GM12878 (cell line): Measurements from ENCODE around the gene ZCCHC24. TPM values are rescaled to one million over a fixed set of nuclear protein-coding genes. Genes with fewer than 3 reads are reported as not detected.

Source experiments
- ATAC-seq: fragments of 200-7000 bp; cut with Tn5 transposase; 3 replicates; pipeline ENCODE4 v1.9.1; 2020; ENCODE audit warnings: mild to moderate bottlenecking, moderate library complexity
- BruUV-seq: library from RNA; stranded (reverse); fragments of 400-500 nt; replicated peaks from 2 replicates; lab custom pipeline; 2021; lab: Mats Ljungman, UMichigan
- CTCF ChIA-PET: fragments of 300-600 bp; sonication (Branson Sonifier 250); formaldehyde crosslinking; extraction: SDS; loops from one replicate; lab custom pipeline; 2021; ENCODE audit warnings: inconsistent platforms; lab: Yijun Ruan, JAX
- POLR2A ChIA-PET: fragments of 350-600 bp; formaldehyde crosslinking; extraction: SDS; loops from one replicate; lab custom pipeline; 2021; ENCODE audit warnings: inconsistent platforms; lab: Charles Lee
- RAD21 ChIA-PET: fragments of 300-600 bp; sonication (Branson Sonifier 250); formaldehyde crosslinking; loops from one replicate; lab custom pipeline; 2023; ENCODE audit warnings: antibody characterized with exemption; ENCODE audit not compliant: unreplicated experiment; lab: Charles Lee
- SMC1A ChIA-PET: fragments of 300-600 bp; sonication (Branson Sonifier 250); formaldehyde crosslinking; loops from one replicate; lab custom pipeline; 2023; ENCODE audit not compliant: unreplicated experiment, uncharacterized antibody; lab: Charles Lee
- DNase-seq: peaks from one replicate; pipeline ENCODE4 v3.0.0-alpha.2; 2011; ENCODE audit warnings: low read depth, low spot score
- FAIRE-seq: peaks from 3 replicates; lab custom pipeline; 2011; peaks lifted over from hg19 to GRCh38; lab: Jason Lieb, UNC
- H2AFZ ChIP-seq: 2 replicates; pipeline ENCODE4 v1.6.0; 2011; ENCODE audit warnings: low read depth, low read length, control low read depth; ENCODE audit not compliant: control insufficient read depth
- H3K27ac ChIP-seq: 2 replicates; pipeline ENCODE4 v1.5.1; 2011; ENCODE audit warnings: control low read depth; ENCODE audit not compliant: control insufficient read depth, insufficient read depth
- H3K27me3 ChIP-seq, 2 experiments: replicated peaks in 1 of 2; 2 replicates each; pipeline versions ENCODE4 v1.6.0 to v1.6.1; 2011; ENCODE audit warnings: low read length in 1 of 2; ENCODE audit not compliant: control insufficient read depth in 2 of 2, insufficient read depth in 2 of 2
- H3K36me3 ChIP-seq, 2 experiments: 2 replicates each; pipeline ENCODE4 v1.5.1; 2011; ENCODE audit warnings: low read length in 1 of 2; ENCODE audit not compliant: control insufficient read depth in 2 of 2, insufficient read depth in 2 of 2
- H3K4me1 ChIP-seq: 2 replicates; pipeline ENCODE4 v1.6.1; 2011; ENCODE audit warnings: mild to moderate bottlenecking, low read length, moderate library complexity, mixed read lengths; ENCODE audit not compliant: control insufficient read depth, insufficient read depth
- H3K4me2 ChIP-seq: 2 replicates; pipeline ENCODE4 v1.6.0; 2011; ENCODE audit warnings: control low read depth; ENCODE audit not compliant: control insufficient read depth, insufficient read depth
- H3K4me3 ChIP-seq: fragments of 200-600 bp; sonication (generic); 2 replicates; pipeline ENCODE4 v1.5.1; 2016
- H3K79me2 ChIP-seq: 2 replicates; pipeline ENCODE4 v1.6.0; 2011; ENCODE audit warnings: low read length; ENCODE audit not compliant: control insufficient read depth, insufficient read depth
- H3K9ac ChIP-seq: 2 replicates; pipeline ENCODE4 v1.8.0; 2011; ENCODE audit warnings: low read length, control low read depth, mixed read lengths; ENCODE audit not compliant: control insufficient read depth, insufficient read depth
- H3K9me3 ChIP-seq: replicated peaks from 3 replicates; pipeline ENCODE4 v1.5.1; 2011; ENCODE audit warnings: mild to moderate bottlenecking, low read length; ENCODE audit not compliant: control insufficient read depth, insufficient read depth
- H4K20me1 ChIP-seq: 2 replicates; pipeline ENCODE4 v1.6.0; 2011; ENCODE audit not compliant: control insufficient read depth, insufficient read depth
- ASH2L ChIP-seq: fragments of 300-600, 200-600 bp; sonication (generic); IDR thresholded peaks from 2 replicates; pipeline ENCODE4 v1.6.1; 2017; ENCODE audit warnings: low read depth, mild to moderate bottlenecking, borderline replicate concordance
- BACH1 ChIP-seq: fragments of 450-650 bp; IDR thresholded peaks from 2 replicates; pipeline ENCODE4 v1.6.1; 2017; ENCODE audit warnings: mild to moderate bottlenecking, borderline replicate concordance
- BHLHE40 ChIP-seq, 2 experiments: fragments of 450-650 bp in 1 of 2; IDR thresholded peaks; 2 replicates each; pipeline ENCODE4 v1.6.1; 2011 to 2017; ENCODE audit warnings: low read depth in 2 of 2, borderline replicate concordance in 1 of 2, improper control_type of control experiment in 1 of 2, low read length in 1 of 2, mild to moderate bottlenecking in 1 of 2
- BMI1 ChIP-seq: fragments of 450-650 bp; IDR thresholded peaks from 2 replicates; pipeline ENCODE4 v1.6.1; 2016; ENCODE audit warnings: mild to moderate bottlenecking, moderate library complexity, borderline replicate concordance
- CHD1 ChIP-seq: IDR thresholded peaks from 2 replicates; pipeline ENCODE4 v1.6.1; 2012; ENCODE audit warnings: low read depth, low read length, improper control_type of control experiment
- JUND ChIP-seq: IDR thresholded peaks from 2 replicates; pipeline ENCODE4 v1.6.1; 2012; ENCODE audit warnings: low read depth, mild to moderate bottlenecking, low read length, improper control_type of control experiment, moderate library complexity
- MEF2A ChIP-seq: IDR thresholded peaks from 2 replicates; pipeline ENCODE4 v1.6.1; 2011; ENCODE audit warnings: low read depth, mild to moderate bottlenecking, low read length, moderate library complexity; ENCODE audit not compliant: insufficient read depth
- MTA2 ChIP-seq: fragments of 450-650 bp; IDR thresholded peaks from 2 replicates; pipeline ENCODE4 v1.6.1; 2016; ENCODE audit warnings: low read depth, mild to moderate bottlenecking, moderate library complexity
- MYB ChIP-seq: fragments of 150-350 bp; IDR thresholded peaks from 2 replicates; pipeline ENCODE4 v1.6.1; 2014; ENCODE audit warnings: mild to moderate bottlenecking, low read depth, low read length, borderline replicate concordance
- NKRF ChIP-seq: fragments of 450-650 bp; conservative IDR thresholded peaks from 2 replicates; pipeline ENCODE4 v1.6.1; 2017; ENCODE audit warnings: mild to moderate bottlenecking, moderate library complexity
- POLR2A ChIP-seq: IDR thresholded peaks from 2 replicates; pipeline ENCODE4 v1.6.1; 2011; ENCODE audit warnings: low read depth, mild to moderate bottlenecking, low read length
- RB1 ChIP-seq: fragments of 450-650 bp; formaldehyde crosslinking; IDR thresholded peaks from 2 replicates; pipeline ENCODE4 v1.6.1; 2017; ENCODE audit warnings: mild to moderate bottlenecking, borderline replicate concordance
- RELB ChIP-seq: fragments of 450-650 bp; IDR thresholded peaks from 2 replicates; pipeline ENCODE4 v1.6.1; 2017; ENCODE audit warnings: low read depth, mild to moderate bottlenecking, moderate library complexity
- TBL1XR1 ChIP-seq: IDR thresholded peaks from 2 replicates; pipeline ENCODE4 v1.6.1; 2012; ENCODE audit warnings: low read depth, low read length, improper control_type of control experiment
- whole genome bisulfite sequencing: methylation state at CpG from one replicate; pipeline ENCODE4 v1.1.6; 2016; ENCODE audit warnings: low lambda C conversion rate; ENCODE audit not compliant: insufficient replicate concordance, insufficient coverage; ENCODE audit errors: missing lambda C conversion rate; 5-methylcytosine and 5-hydroxymethylcytosine counted together
- in situ Hi-C: fragments of 300-500 bp; cut with MboI; formaldehyde crosslinking; loops from 9 replicates; pipeline ENCODE4 v1.14.3; 2018; ENCODE audit warnings: mixed read lengths
- intact Hi-C: fragments of 100-400 bp; cut with micrococcal nuclease; formaldehyde crosslinking; loops from one replicate; pipeline ENCODE4 v1.14.2; 2022; ENCODE audit not compliant: unreplicated experiment
- polyA plus RNA-seq, 11 experiments: library from polyadenylated mRNA; depleted of rRNA in 4 of 11; unstranded in 6 of 11; stranded (reverse) in 5 of 11; fragments of >200 nt; fragmentation: Nextera tagmentation in 4 of 11; fragmentation: Illumina TruSeq in 1 of 11; extraction: Ambion mirVana in 4 of 11; extraction: Trizol in 1 of 11; gene quantifications; 1 replicate in 1 of 11; 2 replicates in 10 of 11; pipeline versions ENCODE4 v1.2.1 to v1.2.3, GENCODE V29; 2011 to 2016; ENCODE audit warnings: inconsistent platforms in 2 of 11, missing spikeins in 2 of 11, low read depth in 1 of 11
- total RNA-seq, 4 experiments: library from RNA; depleted of rRNA in 3 of 4; stranded (reverse); fragments of >200 nt in 3 of 4; fragmentation: Illumina TruSeq in 1 of 4; extraction: Trizol in 1 of 4; gene quantifications; 2 replicates each; pipeline versions ENCODE4 v1.2.1 to v1.2.3, GENCODE V29; 2013 to 2021
- TF ChIP-seq, protein P1 (sequence below): IDR thresholded peaks from 2 replicates; pipeline ENCODE4 v1.6.1; 2012; ENCODE audit warnings: mild to moderate bottlenecking, low read depth, low read length

The ZCCHC24 gene
- total and polyA plus RNA-seq, 10 of the 15 experiments (the other 5 are each of a cell fraction or from before 2014, with no cell fraction given) = 0.02 to 0.62 (median 0.04) TPM; not detected in 4

GRCh38 chr10:79484476-79484875, 39.1 kb upstream of the ZCCHC24 start (continued):
- TF ChIP-seq RELB = no peak
- no peak for TF ChIP-seq MYB

- Histone ChIP-seq H2AFZ (no peak overlapping the region), H3K4me1 (no peaks in the 10 kb centered on the region), H3K79me2 (no peaks in the 10 kb centered on the region), H3K9ac (no peak overlapping the region), H3K27ac (no peak overlapping the region), H3K9me3 (no peaks in the 10 kb centered on the region), H3K27me3 (no peaks in the 10 kb centered on the region; a peak in 1 of 4 replicates), H3K4me2 (no peak overlapping the region), H3K36me3 (no peaks in the 10 kb centered on the region), H4K20me1 (no peaks in the 10 kb centered on the region), H3K4me3 (no peak overlapping the region)
- BruUV-seq = no TSS peak
- no peak for DNase-seq
- intact Hi-C loops (no loop called here), in situ Hi-C loops (no loop called here)
- FAIRE-seq = no peak
- ChIA-PET RAD21 (no interaction called here), CTCF (no interaction called here), POLR2A (no interaction called here), SMC1A (no interaction called here)
- WGBS = 16% methylated on average over 2 of the region's 2 CpGs
- ATAC-seq = no peak
- TF ChIP-seq MTA2 = no peak
- TF ChIP-seq BMI1 = no peak
- no peak for TF ChIP-seq BHLHE40 (IDR thresholded peaks at IDR 0.05; ENCODE audit: borderline replicate concordance in 1 of 2, low read depth in 2 of 2, low read length in 1 of 2)
- TF ChIP-seq POLR2A = no peak
- no peak for TF ChIP-seq MYB
- TF ChIP-seq NKRF = no peak
- no peak for TF ChIP-seq ASH2L
- no peak for TF ChIP-seq CHD1
- TF ChIP-seq BACH1 = no peak
- no peak for TF ChIP-seq RB1
- no peak for TF ChIP-seq TBL1XR1
- TF ChIP-seq, protein P1, sequence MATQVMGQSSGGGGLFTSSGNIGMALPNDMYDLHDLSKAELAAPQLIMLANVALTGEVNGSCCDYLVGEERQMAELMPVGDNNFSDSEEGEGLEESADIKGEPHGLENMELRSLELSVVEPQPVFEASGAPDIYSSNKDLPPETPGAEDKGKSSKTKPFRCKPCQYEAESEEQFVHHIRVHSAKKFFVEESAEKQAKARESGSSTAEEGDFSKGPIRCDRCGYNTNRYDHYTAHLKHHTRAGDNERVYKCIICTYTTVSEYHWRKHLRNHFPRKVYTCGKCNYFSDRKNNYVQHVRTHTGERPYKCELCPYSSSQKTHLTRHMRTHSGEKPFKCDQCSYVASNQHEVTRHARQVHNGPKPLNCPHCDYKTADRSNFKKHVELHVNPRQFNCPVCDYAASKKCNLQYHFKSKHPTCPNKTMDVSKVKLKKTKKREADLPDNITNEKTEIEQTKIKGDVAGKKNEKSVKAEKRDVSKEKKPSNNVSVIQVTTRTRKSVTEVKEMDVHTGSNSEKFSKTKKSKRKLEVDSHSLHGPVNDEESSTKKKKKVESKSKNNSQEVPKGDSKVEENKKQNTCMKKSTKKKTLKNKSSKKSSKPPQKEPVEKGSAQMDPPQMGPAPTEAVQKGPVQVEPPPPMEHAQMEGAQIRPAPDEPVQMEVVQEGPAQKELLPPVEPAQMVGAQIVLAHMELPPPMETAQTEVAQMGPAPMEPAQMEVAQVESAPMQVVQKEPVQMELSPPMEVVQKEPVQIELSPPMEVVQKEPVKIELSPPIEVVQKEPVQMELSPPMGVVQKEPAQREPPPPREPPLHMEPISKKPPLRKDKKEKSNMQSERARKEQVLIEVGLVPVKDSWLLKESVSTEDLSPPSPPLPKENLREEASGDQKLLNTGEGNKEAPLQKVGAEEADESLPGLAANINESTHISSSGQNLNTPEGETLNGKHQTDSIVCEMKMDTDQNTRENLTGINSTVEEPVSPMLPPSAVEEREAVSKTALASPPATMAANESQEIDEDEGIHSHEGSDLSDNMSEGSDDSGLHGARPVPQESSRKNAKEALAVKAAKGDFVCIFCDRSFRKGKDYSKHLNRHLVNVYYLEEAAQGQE = no peak
- TF ChIP-seq JUND = no peak
- TF ChIP-seq MEF2A = no peak
Measured at GRCh38 chr10:79483948-79484347, 38.5 kb upstream of the ZCCHC24 start.
